Measurements from ENCODE around the gene NPRL2.

The NPRL2 gene

DNA sequence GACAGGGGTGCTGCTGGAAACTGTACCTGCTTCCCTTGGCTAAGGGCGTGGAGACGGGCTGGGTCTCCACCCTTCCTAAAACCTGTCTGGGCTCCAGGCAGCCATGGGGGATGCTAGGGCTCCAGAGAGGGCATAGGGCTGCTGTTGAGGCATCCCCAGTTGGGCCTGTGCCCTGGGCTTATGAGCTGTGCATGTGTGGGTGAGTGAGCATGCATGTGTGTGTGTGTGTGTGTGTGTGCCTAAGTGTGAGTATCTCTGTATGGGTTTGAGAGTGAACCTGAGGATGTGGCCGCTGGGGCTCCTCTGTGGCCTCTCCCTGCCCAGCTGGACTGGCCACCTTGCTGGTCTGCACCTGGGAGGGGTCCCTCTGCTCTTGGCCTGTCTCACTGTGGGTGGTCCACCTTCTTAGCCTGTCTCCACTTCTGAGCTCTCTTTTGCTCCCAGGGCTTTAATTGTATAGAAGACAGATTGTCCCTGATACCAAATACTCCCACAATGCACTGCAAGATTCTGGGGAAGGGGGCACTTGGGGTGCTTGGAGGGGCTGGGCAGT, 20.6 kb upstream of the NPRL2 start:
- H3K4me3 ChIP-seq (replicated peaks; ENCODE audit: low read depth, low read length): no peak overlapping the region
- no peak for DNase-seq (ENCODE audit: extremely low read depth, insufficient read length)
- H3K36me3 ChIP-seq (ENCODE audit: control insufficient read depth, insufficient read depth, low read length): no peaks in the 10 kb centered on the region
- H3K27me3 ChIP-seq (replicated peaks; ENCODE audit: control insufficient read depth, insufficient read depth, low read length): peaks cover 6% of the 10 kb centered on the region
- TF ChIP-seq, protein P1, sequence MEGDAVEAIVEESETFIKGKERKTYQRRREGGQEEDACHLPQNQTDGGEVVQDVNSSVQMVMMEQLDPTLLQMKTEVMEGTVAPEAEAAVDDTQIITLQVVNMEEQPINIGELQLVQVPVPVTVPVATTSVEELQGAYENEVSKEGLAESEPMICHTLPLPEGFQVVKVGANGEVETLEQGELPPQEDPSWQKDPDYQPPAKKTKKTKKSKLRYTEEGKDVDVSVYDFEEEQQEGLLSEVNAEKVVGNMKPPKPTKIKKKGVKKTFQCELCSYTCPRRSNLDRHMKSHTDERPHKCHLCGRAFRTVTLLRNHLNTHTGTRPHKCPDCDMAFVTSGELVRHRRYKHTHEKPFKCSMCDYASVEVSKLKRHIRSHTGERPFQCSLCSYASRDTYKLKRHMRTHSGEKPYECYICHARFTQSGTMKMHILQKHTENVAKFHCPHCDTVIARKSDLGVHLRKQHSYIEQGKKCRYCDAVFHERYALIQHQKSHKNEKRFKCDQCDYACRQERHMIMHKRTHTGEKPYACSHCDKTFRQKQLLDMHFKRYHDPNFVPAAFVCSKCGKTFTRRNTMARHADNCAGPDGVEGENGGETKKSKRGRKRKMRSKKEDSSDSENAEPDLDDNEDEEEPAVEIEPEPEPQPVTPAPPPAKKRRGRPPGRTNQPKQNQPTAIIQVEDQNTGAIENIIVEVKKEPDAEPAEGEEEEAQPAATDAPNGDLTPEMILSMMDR (IDR thresholded peaks at IDR 0.05; ENCODE audit: insufficient read depth, low read length, poor library complexity, severe bottlenecking): no peak

DNA sequence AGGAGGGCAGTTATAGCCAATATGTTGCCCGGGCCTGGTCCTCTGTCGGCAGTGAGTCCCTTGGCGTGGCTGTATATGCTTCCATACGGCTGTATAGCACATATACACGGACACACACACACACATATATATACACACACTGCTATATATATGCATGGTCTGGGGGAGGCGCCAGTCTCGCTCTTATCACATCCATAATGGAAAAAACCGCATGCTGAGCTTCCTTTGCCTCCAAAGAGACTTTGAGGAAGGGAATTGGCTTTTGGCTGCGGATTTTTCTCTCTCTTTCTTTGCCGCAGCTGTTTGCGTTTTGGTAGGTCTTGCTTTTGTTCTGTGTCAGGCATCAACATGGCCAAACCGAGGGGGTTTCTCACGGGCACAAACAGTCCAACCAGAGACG, 20.0 kb upstream of the NPRL2 start:
- H3K4me3 ChIP-seq (replicated peaks; ENCODE audit: low read depth, low read length): no peak overlapping the region
- no peak for DNase-seq (ENCODE audit: extremely low read depth, insufficient read length)
- TF ChIP-seq, protein P1 (IDR thresholded peaks at IDR 0.05; ENCODE audit: insufficient read depth, low read length, poor library complexity, severe bottlenecking): no peak
- H3K36me3 ChIP-seq (ENCODE audit: control insufficient read depth, insufficient read depth, low read length): no peaks in the 10 kb centered on the region
- H3K27me3 ChIP-seq (replicated peaks; ENCODE audit: control insufficient read depth, insufficient read depth, low read length): peaks cover 6% of the 10 kb centered on the region

DNA sequence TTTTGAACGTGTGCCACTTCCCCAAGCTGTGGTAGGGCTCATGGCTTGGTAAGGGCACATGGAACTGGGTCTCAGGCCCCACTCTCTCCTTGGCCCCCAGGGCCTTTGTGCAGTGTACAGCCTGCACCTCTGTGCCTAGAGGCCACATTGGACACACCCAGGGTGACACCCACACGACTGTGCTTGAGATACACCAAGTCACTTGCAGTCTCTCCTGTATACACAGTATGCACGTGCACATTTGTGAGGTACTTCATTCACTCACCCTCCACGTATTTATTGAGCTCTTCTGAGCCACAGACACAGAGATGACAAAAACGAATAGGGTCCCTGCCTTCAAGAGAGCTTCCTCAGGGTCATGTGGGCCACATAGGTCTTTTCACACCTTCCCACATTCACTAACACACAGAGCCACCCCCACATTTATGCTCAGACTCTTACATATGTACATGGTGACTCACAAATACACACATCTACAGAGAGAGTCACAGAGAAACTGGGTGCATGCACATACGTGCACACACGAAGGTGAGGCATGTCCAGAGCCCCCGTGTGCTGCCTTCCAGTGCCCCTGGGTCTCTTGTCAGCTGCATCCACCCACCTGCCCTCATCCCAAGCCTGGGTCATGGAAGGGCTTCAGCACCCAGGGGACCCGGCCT, 18.6 kb upstream of the NPRL2 start:
- no peak for DNase-seq (ENCODE audit: extremely low read depth, insufficient read length)
- TF ChIP-seq, protein P1 (IDR thresholded peaks at IDR 0.05; ENCODE audit: insufficient read depth, low read length, poor library complexity, severe bottlenecking): no peak
- Histone ChIP-seq H3K4me3 (replicated peaks; ENCODE audit: low read depth, low read length) (no peak overlapping the region), H3K27me3 (replicated peaks; ENCODE audit: control insufficient read depth, insufficient read depth, low read length) (peaks cover 6% of the 10 kb centered on the region), H3K36me3 (ENCODE audit: control insufficient read depth, insufficient read depth, low read length) (no peaks in the 10 kb centered on the region)

DNA sequence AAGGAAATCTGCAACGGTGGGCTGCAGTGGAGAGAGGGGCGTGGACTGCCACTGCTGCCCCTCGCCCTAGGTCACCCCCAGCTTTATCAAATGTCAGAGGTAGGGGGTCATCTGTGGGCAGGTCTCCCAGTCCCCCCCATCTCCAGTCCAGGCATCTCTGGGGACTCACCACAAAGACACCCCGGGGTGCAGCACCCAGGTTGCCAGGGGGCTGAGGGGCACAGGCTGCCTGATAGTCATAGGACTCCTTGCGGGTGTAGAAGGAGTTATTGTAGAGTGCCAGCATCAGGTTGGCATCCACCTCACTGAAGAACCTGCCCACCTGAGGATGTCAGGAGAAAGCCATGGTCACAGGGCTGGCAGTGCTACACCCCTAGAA, 15.3 kb upstream of the NPRL2 start:
- Histone ChIP-seq H3K4me3 (replicated peaks; ENCODE audit: low read depth, low read length) (no peak overlapping the region), H3K27me3 (replicated peaks; ENCODE audit: control insufficient read depth, insufficient read depth, low read length) (peaks cover 2% of the 10 kb centered on the region), H3K36me3 (ENCODE audit: control insufficient read depth, insufficient read depth, low read length) (no peaks in the 10 kb centered on the region)
- TF ChIP-seq, protein P1 (IDR thresholded peaks at IDR 0.05; ENCODE audit: insufficient read depth, low read length, poor library complexity, severe bottlenecking): no peak
- no peak for DNase-seq (ENCODE audit: extremely low read depth, insufficient read length)

DNA sequence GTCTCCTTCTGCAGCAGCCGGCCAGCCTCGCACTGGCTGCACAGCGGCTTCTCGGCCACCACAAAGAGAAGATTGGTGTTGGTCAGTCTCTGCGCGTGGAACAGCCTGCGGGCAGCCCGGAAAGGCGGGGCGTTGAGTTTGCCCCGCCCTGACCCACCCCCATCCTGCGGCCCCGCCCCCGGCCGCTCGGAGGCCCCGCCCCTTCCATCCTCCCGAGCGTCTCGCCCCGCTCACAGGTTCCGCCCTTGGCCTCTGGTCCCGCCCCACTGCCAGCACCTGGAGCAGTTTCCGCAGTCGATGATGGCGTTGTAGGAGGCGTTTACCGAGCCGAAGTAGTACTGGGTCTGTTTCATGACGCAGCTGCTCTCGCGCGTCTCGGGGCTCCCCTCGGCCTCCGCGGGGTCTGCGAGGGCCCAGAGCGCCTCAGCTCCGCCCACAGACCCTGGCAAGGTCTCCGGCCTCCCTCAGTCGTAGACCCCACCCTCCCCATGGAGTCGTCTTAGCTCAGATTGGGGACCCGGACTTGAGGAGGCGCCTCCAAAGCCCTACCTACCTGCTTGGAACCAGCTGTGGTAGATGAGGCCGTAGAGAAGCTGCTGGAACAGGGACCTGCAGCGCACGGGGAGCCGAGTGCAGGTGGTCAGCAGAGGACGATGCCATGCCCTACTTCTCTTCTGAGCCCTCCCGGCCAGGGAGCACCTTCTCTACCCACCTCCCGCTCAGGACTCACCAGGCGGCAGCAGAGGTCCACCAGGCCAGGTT, 14.7 kb upstream of the NPRL2 start:
- no peaks in the 10 kb centered on the region for H3K36me3 ChIP-seq (ENCODE audit: control insufficient read depth, insufficient read depth, low read length)
- peaks cover 2% of the 10 kb centered on the region for H3K27me3 ChIP-seq (replicated peaks; ENCODE audit: control insufficient read depth, insufficient read depth, low read length)
- TF ChIP-seq, protein P1 (IDR thresholded peaks at IDR 0.05; ENCODE audit: insufficient read depth, low read length, poor library complexity, severe bottlenecking): no peak
- peak; percentile 83 for DNase-seq (ENCODE audit: extremely low read depth, insufficient read length)
- peak overlapping the region; percentile 61 for H3K4me3 ChIP-seq (replicated peaks; ENCODE audit: low read depth, low read length)

Measured in GM06990 (cell line).